ENCODE data around the gene LYZL6. TPM values are rescaled to one million over a fixed set of nuclear protein-coding genes. Genes with fewer than 3 reads are reported as not detected.
A peak's percentile ranks its signal among the peaks of the same experiment; 100 is the strongest.

LYZL6 gene
- total RNA-seq, 1 experiment from 2014 or later: not detected

GRCh38 chr17:35965272-35965671 is 21.8 kb upstream of the LYZL6 start:
- H3K4me2 ChIP-seq (ENCODE audit: low read depth, low read length, poor library complexity, severe bottlenecking): no peak overlapping the region

GRCh38 chr17:35963663-35964062 is 20.1 kb upstream of the LYZL6 start:
- no peak overlapping the region for H2AFZ ChIP-seq (ENCODE audit: low read length)
- no peaks in the 10 kb centered on the region for H3K9me2 ChIP-seq (replicated peaks; ENCODE audit: insufficient read depth, low read length)
- no peak overlapping the region for H3K27ac ChIP-seq (ENCODE audit: low read length)
- no peaks in the 10 kb centered on the region for H3K9me3 ChIP-seq (ENCODE audit: low read length)
- H3K4me2 ChIP-seq (ENCODE audit: low read depth, low read length, poor library complexity, severe bottlenecking): no peak overlapping the region
- no peaks in the 10 kb centered on the region for H4K20me1 ChIP-seq (ENCODE audit: insufficient read depth, low read depth, low read length)
- H3K79me2 ChIP-seq (ENCODE audit: low read length): no peaks in the 10 kb centered on the region
- no peak for DNase-seq
- H3K9ac ChIP-seq (ENCODE audit: low read length): no peak overlapping the region
- no peak overlapping the region for H3K4me3 ChIP-seq (ENCODE audit: low read length)
- H3K27me3 ChIP-seq (ENCODE audit: low read length): no peaks in the 10 kb centered on the region
- H3K4me1 ChIP-seq (ENCODE audit: low read length): no peaks in the 10 kb centered on the region; the same call in 1 of the 2 replicates
- H3K36me3 ChIP-seq (ENCODE audit: insufficient read depth, low read length): no peaks in the 10 kb centered on the region

More at GRCh38 chr17:35965272-35965671, 21.8 kb upstream of the LYZL6 start:
- Histone ChIP-seq H3K9me2 (replicated peaks; ENCODE audit: insufficient read depth, low read length) (no peaks in the 10 kb centered on the region), H3K36me3 (ENCODE audit: insufficient read depth, low read length) (no peaks in the 10 kb centered on the region), H3K4me3 (ENCODE audit: low read length) (no peak overlapping the region), H3K9me3 (ENCODE audit: low read length) (no peaks in the 10 kb centered on the region), H3K27ac (ENCODE audit: low read length) (no peak overlapping the region), H4K20me1 (ENCODE audit: insufficient read depth, low read depth, low read length) (peaks cover 4% of the 10 kb centered on the region; the same call in 1 of the 2 replicates), H3K9ac (ENCODE audit: low read length) (no peak overlapping the region), H3K4me1 (ENCODE audit: low read length) (no peaks in the 10 kb centered on the region; the same call in 1 of the 2 replicates), H3K27me3 (ENCODE audit: low read length) (no peaks in the 10 kb centered on the region), H3K79me2 (ENCODE audit: low read length) (no peaks in the 10 kb centered on the region), H2AFZ (ENCODE audit: low read length) (no peak overlapping the region)
- DNase-seq: no peak

- Histone ChIP-seq H3K9me3 (ENCODE audit: low read length) (no peaks in the 10 kb centered on the region), H2AFZ (ENCODE audit: low read length) (no peak overlapping the region), H3K9ac (ENCODE audit: low read length) (no peak overlapping the region), H3K27ac (ENCODE audit: low read length) (no peak overlapping the region), H3K36me3 (ENCODE audit: insufficient read depth, low read length) (no peaks in the 10 kb centered on the region), H3K4me3 (ENCODE audit: low read length) (no peak overlapping the region), H3K4me2 (ENCODE audit: low read depth, low read length, poor library complexity, severe bottlenecking) (no peak overlapping the region), H4K20me1 (ENCODE audit: insufficient read depth, low read depth, low read length) (no peaks in the 10 kb centered on the region), H3K27me3 (ENCODE audit: low read length) (no peaks in the 10 kb centered on the region), H3K79me2 (ENCODE audit: low read length) (no peaks in the 10 kb centered on the region), H3K4me1 (ENCODE audit: low read length) (peaks cover 7% of the 10 kb centered on the region), H3K9me2 (replicated peaks; ENCODE audit: insufficient read depth, low read length) (no peaks in the 10 kb centered on the region)
- DNase-seq: no peak
These were observed 10.2 kb upstream of the LYZL6 start for GRCh38 chr17:35953720-35954119.

GRCh38 chr17:35949401-35949800 is 5.9 kb upstream of the LYZL6 start:
- H3K9me2 ChIP-seq (replicated peaks; ENCODE audit: insufficient read depth, low read length): no peaks in the 10 kb centered on the region
- no peaks in the 10 kb centered on the region for H4K20me1 ChIP-seq (ENCODE audit: insufficient read depth, low read depth, low read length)
- no peaks in the 10 kb centered on the region for H3K79me2 ChIP-seq (ENCODE audit: low read length)
- no peak overlapping the region for H3K4me2 ChIP-seq (ENCODE audit: low read depth, low read length, poor library complexity, severe bottlenecking)
- H3K4me3 ChIP-seq (ENCODE audit: low read length): no peak overlapping the region
- no peak overlapping the region for H2AFZ ChIP-seq (ENCODE audit: low read length)
- no peaks in the 10 kb centered on the region for H3K36me3 ChIP-seq (ENCODE audit: insufficient read depth, low read length)
- H3K9me3 ChIP-seq (ENCODE audit: low read length): no peaks in the 10 kb centered on the region
- H3K4me1 ChIP-seq (ENCODE audit: low read length): no peaks in the 10 kb centered on the region
- H3K9ac ChIP-seq (ENCODE audit: low read length): no peak overlapping the region
- no peaks in the 10 kb centered on the region for H3K27me3 ChIP-seq (ENCODE audit: low read length)
- no peak for DNase-seq
- no peak overlapping the region for H3K27ac ChIP-seq (ENCODE audit: low read length)

- H3K27me3 ChIP-seq (ENCODE audit: low read length): no peaks in the 10 kb centered on the region
- H3K4me1 ChIP-seq (ENCODE audit: low read length): no peaks in the 10 kb centered on the region
- no peaks in the 10 kb centered on the region for H3K79me2 ChIP-seq (ENCODE audit: low read length)
- no peak overlapping the region for H3K27ac ChIP-seq (ENCODE audit: low read length)
- no peaks in the 10 kb centered on the region for H3K9me2 ChIP-seq (replicated peaks; ENCODE audit: insufficient read depth, low read length)
- no peak overlapping the region for H3K9ac ChIP-seq (ENCODE audit: low read length)
- no peaks in the 10 kb centered on the region for H4K20me1 ChIP-seq (ENCODE audit: insufficient read depth, low read depth, low read length)
- H3K36me3 ChIP-seq (ENCODE audit: insufficient read depth, low read length): no peaks in the 10 kb centered on the region
- no peak overlapping the region for H3K4me3 ChIP-seq (ENCODE audit: low read length)
- DNase-seq: no peak
- no peak overlapping the region for H3K4me2 ChIP-seq (ENCODE audit: low read depth, low read length, poor library complexity, severe bottlenecking)
- H2AFZ ChIP-seq (ENCODE audit: low read length): no peak overlapping the region
- H3K9me3 ChIP-seq (ENCODE audit: low read length): no peaks in the 10 kb centered on the region
These were observed 4.6 kb upstream of the LYZL6 start for GRCh38 chr17:35948092-35948491.

GRCh38 chr17:35947156-35947585 is 3.7 kb upstream of the LYZL6 start:
- no peaks in the 10 kb centered on the region for H3K4me1 ChIP-seq (ENCODE audit: low read length)
- H2AFZ ChIP-seq (ENCODE audit: low read length): no peak overlapping the region
- H3K27me3 ChIP-seq (ENCODE audit: low read length): no peaks in the 10 kb centered on the region
- DNase-seq: peak; percentile 86
- no peaks in the 10 kb centered on the region for H3K36me3 ChIP-seq (ENCODE audit: insufficient read depth, low read length)
- H3K9ac ChIP-seq (ENCODE audit: low read length): no peak overlapping the region
- no peak overlapping the region for H3K27ac ChIP-seq (ENCODE audit: low read length)
- no peaks in the 10 kb centered on the region for H3K79me2 ChIP-seq (ENCODE audit: low read length)
- H4K20me1 ChIP-seq (ENCODE audit: insufficient read depth, low read depth, low read length): no peaks in the 10 kb centered on the region
- no peak overlapping the region for H3K4me3 ChIP-seq (ENCODE audit: low read length)
- no peaks in the 10 kb centered on the region for H3K9me3 ChIP-seq (ENCODE audit: low read length)
- no peak overlapping the region for H3K4me2 ChIP-seq (ENCODE audit: low read depth, low read length, poor library complexity, severe bottlenecking)
- no peaks in the 10 kb centered on the region for H3K9me2 ChIP-seq (replicated peaks; ENCODE audit: insufficient read depth, low read length)

GRCh38 chr17:35944151-35944550 is 638 bp upstream of the LYZL6 start:
- Histone ChIP-seq H3K79me2 (ENCODE audit: low read length) (no peaks in the 10 kb centered on the region), H3K4me2 (ENCODE audit: low read depth, low read length, poor library complexity, severe bottlenecking) (no peak overlapping the region), H3K9me2 (replicated peaks; ENCODE audit: insufficient read depth, low read length) (no peaks in the 10 kb centered on the region), H3K4me3 (ENCODE audit: low read length) (no peak overlapping the region), H3K9ac (ENCODE audit: low read length) (no peak overlapping the region), H2AFZ (ENCODE audit: low read length) (no peak overlapping the region), H4K20me1 (ENCODE audit: insufficient read depth, low read depth, low read length) (no peaks in the 10 kb centered on the region), H3K4me1 (ENCODE audit: low read length) (no peaks in the 10 kb centered on the region), H3K9me3 (ENCODE audit: low read length) (no peaks in the 10 kb centered on the region), H3K27ac (ENCODE audit: low read length) (no peak overlapping the region), H3K36me3 (ENCODE audit: insufficient read depth, low read length) (no peaks in the 10 kb centered on the region), H3K27me3 (ENCODE audit: low read length) (no peaks in the 10 kb centered on the region)
- no peak for DNase-seq

- H3K27ac ChIP-seq (ENCODE audit: low read length): no peak overlapping the region
- H3K4me1 ChIP-seq (ENCODE audit: low read length): no peaks in the 10 kb centered on the region
- no peaks in the 10 kb centered on the region for H3K36me3 ChIP-seq (ENCODE audit: insufficient read depth, low read length)
- no peaks in the 10 kb centered on the region for H3K9me3 ChIP-seq (ENCODE audit: low read length)
- no peak overlapping the region for H2AFZ ChIP-seq (ENCODE audit: low read length)
- DNase-seq: no peak
- no peak overlapping the region for H3K4me3 ChIP-seq (ENCODE audit: low read length)
- no peak overlapping the region for H3K9ac ChIP-seq (ENCODE audit: low read length)
- H3K9me2 ChIP-seq (replicated peaks; ENCODE audit: insufficient read depth, low read length): no peaks in the 10 kb centered on the region
- H3K27me3 ChIP-seq (ENCODE audit: low read length): no peaks in the 10 kb centered on the region
- H3K79me2 ChIP-seq (ENCODE audit: low read length): no peaks in the 10 kb centered on the region
- no peak overlapping the region for H3K4me2 ChIP-seq (ENCODE audit: low read depth, low read length, poor library complexity, severe bottlenecking)
- no peaks in the 10 kb centered on the region for H4K20me1 ChIP-seq (ENCODE audit: insufficient read depth, low read depth, low read length)
These were observed 826 bp downstream of the LYZL6 start for GRCh38 chr17:35942588-35943186.

Measured in Karpas-422 (cell line).